D721Med (cell line): ENCODE results near the gene HELB.
A peak's percentile ranks its signal among the peaks of the same experiment; 100 is the strongest.

ENCODE experiments used
- DNase-seq: peaks from one replicate; pipeline ENCODE4 v3.0.0; 2011; ENCODE audit warnings: low spot score; ENCODE audit not compliant: insufficient read length
- FAIRE-seq: peaks from 2 replicates; lab custom pipeline; 2011; peaks lifted over from hg19 to GRCh38; lab: Jason Lieb, UNC
- CTCF ChIP-seq: IDR thresholded peaks from 2 replicates; pipeline ENCODE4 v1.5.1; 2012; ENCODE audit warnings: mild to moderate bottlenecking, control low read depth; ENCODE audit not compliant: insufficient read depth; ENCODE audit errors: missing control alignments

Gene HELB

GRCh38 chr12:66352197-66352596 lies 49.9 kb downstream of the HELB start:
- FAIRE-seq = no peak
- no peak for DNase-seq
- TF ChIP-seq CTCF = peak; percentile 24

GRCh38 chr12:66352899-66353298 lies 50.6 kb downstream of the HELB start:
- TF ChIP-seq CTCF = no peak
- DNase-seq = no peak
- no peak for FAIRE-seq

- DNase-seq = no peak
- no peak for FAIRE-seq
- no peak for TF ChIP-seq CTCF
Observed at GRCh38 chr12:66354291-66354690, 52.0 kb downstream of the HELB start.

- DNase-seq (no peak), FAIRE-seq (no peak)
- no peak for TF ChIP-seq CTCF
Observed at GRCh38 chr12:66359300-66359699, 57.0 kb downstream of the HELB start.

GRCh38 chr12:66361703-66362102 lies 59.4 kb downstream of the HELB start:
- TF ChIP-seq CTCF = no peak
- DNase-seq (no peak), FAIRE-seq (no peak)

GRCh38 chr12:66365718-66366490 lies 63.6 kb downstream of the HELB start:
- FAIRE-seq = no peak
- no peak for TF ChIP-seq CTCF
- DNase-seq = no peak

GRCh38 chr12:66367015-66367667 lies 64.8 kb downstream of the HELB start:
- FAIRE-seq (no peak), DNase-seq (no peak)
- no peak for TF ChIP-seq CTCF
